Activated CD4-positive, alpha-beta memory T cell treated with anti-CD3 and anti-CD28 coated beads, Interleukin-2, amount 10 ng/mL, durations not matched to agents 7 days and 5 days (primary cell): ENCODE data around the gene PRSS22. TPM values are rescaled to one million over a fixed set of nuclear protein-coding genes. Genes with fewer than 3 reads are reported as not detected.
"Not testable (repeated sequence)": the region's sequence is repeated elsewhere in the genome, so short reads cannot be mapped to it uniquely, and the experiment has no call there.

ENCODE experiments used
- CTCF ChIA-PET: fragments of 350-600 bp; sonication (Branson Sonifier 250); formaldehyde crosslinking; loops from one replicate; lab custom pipeline; 2021; ENCODE audit warnings: antibody characterized with exemption, inconsistent platforms; lab: Charles Lee
- POLR2A ChIA-PET: fragments of 350-600 bp; sonication (Branson Sonifier 250); formaldehyde crosslinking; loops from one replicate; lab custom pipeline; 2021; ENCODE audit warnings: antibody characterized with exemption; lab: Charles Lee
- DNase-seq: peaks from one replicate; pipeline ENCODE4 v3.0.0-alpha.2; 2020
- H3K27ac Mint-ChIP-seq: one replicate; pipeline ENCODE4 v1.8.0; 2021; ENCODE audit warnings: mild to moderate bottlenecking, mixed read lengths
- H3K27me3 Mint-ChIP-seq: one replicate; pipeline ENCODE4 v1.8.0; 2021; ENCODE audit warnings: mixed read lengths
- H3K36me3 Mint-ChIP-seq: one replicate; pipeline ENCODE4 v1.8.0; 2021; ENCODE audit warnings: low read depth, mixed read lengths
- H3K4me1 Mint-ChIP-seq: one replicate; pipeline ENCODE4 v1.8.0; 2021; ENCODE audit warnings: mixed read lengths
- H3K4me3 Mint-ChIP-seq: one replicate; pipeline ENCODE4 v1.8.0; 2021; ENCODE audit warnings: mild to moderate bottlenecking, mixed read lengths
- H3K9me3 Mint-ChIP-seq: one replicate; pipeline ENCODE4 v1.8.0; 2021; ENCODE audit warnings: mixed read lengths
- total RNA-seq, 2 experiments: library from RNA; stranded (reverse); gene quantifications; one replicate each; pipeline ENCODE4 v1.2.3, GENCODE V29; 2021

The PRSS22 gene, protein sequence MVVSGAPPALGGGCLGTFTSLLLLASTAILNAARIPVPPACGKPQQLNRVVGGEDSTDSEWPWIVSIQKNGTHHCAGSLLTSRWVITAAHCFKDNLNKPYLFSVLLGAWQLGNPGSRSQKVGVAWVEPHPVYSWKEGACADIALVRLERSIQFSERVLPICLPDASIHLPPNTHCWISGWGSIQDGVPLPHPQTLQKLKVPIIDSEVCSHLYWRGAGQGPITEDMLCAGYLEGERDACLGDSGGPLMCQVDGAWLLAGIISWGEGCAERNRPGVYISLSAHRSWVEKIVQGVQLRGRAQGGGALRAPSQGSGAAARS
- total RNA-seq: not detected

DNA sequence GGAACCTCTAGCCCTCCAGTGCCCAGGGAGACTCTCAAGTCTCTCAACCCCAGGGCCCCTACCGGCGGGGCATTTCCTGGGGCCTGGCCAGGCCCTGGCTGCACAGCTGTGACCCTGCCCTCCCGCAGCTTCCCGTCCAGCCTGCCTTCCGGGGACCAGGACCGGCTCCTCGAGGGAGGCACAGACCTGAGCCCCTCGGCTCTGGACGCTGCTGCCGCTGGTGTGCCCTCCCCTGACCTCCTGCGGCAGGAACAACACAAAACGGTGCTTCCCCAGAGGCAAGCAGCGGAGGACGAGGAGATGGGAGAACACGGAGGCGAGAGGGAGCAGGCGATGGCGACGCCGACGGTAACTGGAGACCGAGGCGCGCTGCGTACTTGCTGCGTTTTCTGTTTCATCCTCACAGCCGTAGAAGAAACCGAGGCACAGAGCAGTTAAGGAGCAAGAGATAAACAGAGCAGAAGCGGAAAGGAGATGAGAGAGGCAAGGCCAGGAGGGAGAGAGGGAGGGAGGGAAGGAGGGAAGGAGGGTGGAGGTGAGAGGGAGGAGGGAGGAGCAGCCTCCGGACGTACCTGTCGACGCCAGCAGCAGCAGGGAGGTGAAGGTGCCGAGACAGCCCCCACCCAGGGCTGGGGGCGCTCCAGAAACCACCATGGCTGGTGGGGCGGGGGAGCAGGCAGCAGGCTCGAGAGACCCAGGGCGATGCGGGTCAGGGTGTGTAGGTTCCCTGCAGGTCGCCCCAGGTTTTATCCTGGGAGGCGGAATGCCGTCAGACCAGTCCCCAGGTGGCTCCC lies at the start of gene PRSS22:
PRSS22 (minus strand) TSS at position 720 of the 794 bp plus-strand sequence; CDS start at position 654, 66 bp downstream.
- ChIA-PET CTCF (no interaction called here), POLR2A (no interaction called here)
- peaks cover 9% of the 10 kb centered on the region for H3K36me3 Mint-ChIP-seq
- H3K4me3 Mint-ChIP-seq: peak within 1 kb of the TSS; percentile 43
- peaks cover 14% of the 10 kb centered on the region for H3K27me3 Mint-ChIP-seq
- no peak within 1 kb of the TSS for H3K27ac Mint-ChIP-seq
- DNase-seq: no peak
- peaks cover 5% of the 10 kb centered on the region for H3K4me1 Mint-ChIP-seq
- H3K9me3 Mint-ChIP-seq: peaks cover 20% of the 10 kb centered on the region

DNA sequence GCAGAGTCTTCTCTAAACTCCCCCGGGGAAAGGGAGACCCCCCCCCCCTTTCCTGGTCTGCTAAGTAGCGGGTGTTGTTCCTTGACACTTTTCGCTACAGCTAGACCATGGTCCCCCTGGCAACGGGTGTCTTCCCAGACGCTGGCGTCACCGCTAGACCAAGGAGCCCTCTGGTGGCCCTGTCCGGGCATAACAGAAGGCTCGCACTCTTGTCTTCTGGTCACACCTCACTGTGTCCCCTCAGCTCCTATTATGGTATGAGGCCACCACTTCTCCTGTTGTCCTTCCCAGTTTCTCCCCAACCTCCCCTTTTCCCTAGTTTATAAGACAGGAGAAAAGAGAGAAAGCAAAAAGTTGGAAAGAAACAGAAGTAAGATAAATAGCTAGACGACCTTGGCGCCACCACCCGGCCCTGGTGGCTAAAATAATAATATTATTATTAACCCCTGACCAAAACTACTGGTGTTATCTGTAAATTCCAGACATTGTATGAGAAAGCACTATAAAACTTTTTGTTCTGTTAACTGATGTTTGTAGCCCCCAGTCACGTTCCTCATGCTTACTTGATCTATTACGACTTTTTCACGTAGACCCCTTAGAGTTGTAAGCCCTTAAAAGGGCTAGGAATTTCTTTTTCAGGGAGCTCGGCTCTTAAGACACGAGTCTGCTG lies 49.2 kb upstream of the PRSS22 start:
- POLR2A ChIA-PET: interaction anchor here (0.9 kb wide), 1 partner anchor 24 kb away, joined by 3 read pairs; the partner anchor contains the start of gene FLYWCH2
- not testable (repeated sequence) for H3K27ac Mint-ChIP-seq, H3K4me3 Mint-ChIP-seq, H3K36me3 Mint-ChIP-seq, H3K9me3 Mint-ChIP-seq, H3K27me3 Mint-ChIP-seq
- CTCF ChIA-PET: interaction anchor here (0.7 to 3.1 kb wide), 12 partner anchors 9 to 68 kb away, joined by 3 to 22 read pairs (median 6); partner anchors contain the start of gene FLYWCH2
- peak; percentile 56 for DNase-seq
- peaks cover 35% of the 10 kb centered on the region for H3K4me1 Mint-ChIP-seq

DNA sequence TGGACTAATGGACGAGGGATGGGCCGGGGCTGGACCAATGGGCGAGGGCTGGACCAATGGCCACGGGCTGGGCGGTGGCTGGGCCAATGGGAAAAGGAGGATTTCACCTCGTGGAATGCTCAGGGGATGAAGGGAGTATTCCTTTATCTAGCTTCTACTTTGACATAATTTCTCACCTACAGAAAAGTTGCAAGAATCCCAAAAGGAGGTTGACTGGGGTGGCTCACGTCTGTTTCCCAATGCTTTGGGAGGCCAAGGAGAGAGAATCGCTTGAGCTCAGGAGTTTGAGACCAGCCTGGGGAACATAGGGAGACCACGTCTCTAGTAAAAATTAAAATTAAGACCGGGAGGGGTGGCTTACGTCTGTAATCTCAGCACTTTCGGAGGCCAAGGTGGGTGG lies 48.0 kb upstream of the PRSS22 start:
- H3K4me3 Mint-ChIP-seq: peak overlapping the region; percentile 55
- peaks cover 6% of the 10 kb centered on the region for H3K27me3 Mint-ChIP-seq
- H3K27ac Mint-ChIP-seq: peak overlapping the region; percentile 51
- DNase-seq: no peak
- H3K36me3 Mint-ChIP-seq: no peaks in the 10 kb centered on the region
- CTCF ChIA-PET: interaction anchor here (0.7 to 3.1 kb wide), 8 partner anchors 11 to 38 kb away, joined by 3 to 22 read pairs (median 8); partner anchors contain the start of gene FLYWCH2
- peaks cover 28% of the 10 kb centered on the region for H3K4me1 Mint-ChIP-seq
- no peaks in the 10 kb centered on the region for H3K9me3 Mint-ChIP-seq
- POLR2A ChIA-PET: interaction anchor here (0.6 to 1.8 kb wide), 8 partner anchors 10 to 1583 kb away, joined by 3 to 11 read pairs (median 4); partner anchors contain the start of gene FLYWCH2

DNA sequence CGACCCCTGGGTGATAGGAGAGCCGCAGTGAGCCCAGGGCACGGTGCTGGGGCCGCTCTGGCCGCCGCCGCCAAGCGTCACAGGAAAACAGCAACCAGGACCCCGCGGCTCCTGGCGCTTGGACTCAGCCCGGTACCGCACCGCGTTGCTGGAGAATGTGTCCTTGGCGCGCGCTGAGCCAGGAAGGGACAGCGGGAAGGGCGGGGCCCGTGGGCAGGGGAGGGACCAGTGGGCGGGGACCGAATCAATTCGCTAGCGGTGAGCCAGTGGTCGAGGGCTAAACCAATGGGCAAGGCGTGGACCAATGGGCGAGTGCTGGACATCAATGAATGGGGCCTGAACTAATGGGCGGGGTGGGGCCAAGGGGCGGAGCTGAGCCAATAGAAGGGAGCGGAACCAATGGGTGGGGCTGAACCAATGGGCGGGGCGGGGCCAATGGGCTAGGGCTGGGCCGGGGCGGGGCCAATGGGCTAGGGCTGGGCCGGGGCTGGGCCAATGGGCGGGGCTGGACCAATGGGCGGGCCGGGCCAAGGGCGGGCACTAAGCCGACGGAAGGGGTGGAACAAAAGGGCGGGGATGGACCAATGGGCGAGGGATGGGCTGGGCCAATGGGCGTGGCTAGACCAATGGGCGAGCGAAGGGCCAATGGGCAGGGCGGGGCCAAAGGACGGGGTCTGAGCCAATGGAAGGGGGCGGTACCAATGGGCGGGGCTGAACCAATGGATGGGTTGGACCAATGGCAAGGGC lies 47.4 kb upstream of the PRSS22 start:
- H3K4me1 Mint-ChIP-seq: peaks cover 28% of the 10 kb centered on the region
- no peaks in the 10 kb centered on the region for H3K9me3 Mint-ChIP-seq
- H3K27me3 Mint-ChIP-seq: peaks cover 3% of the 10 kb centered on the region
- H3K27ac Mint-ChIP-seq: peak overlapping the region; percentile 91
- H3K4me3 Mint-ChIP-seq: peak overlapping the region; percentile 87
- no peaks in the 10 kb centered on the region for H3K36me3 Mint-ChIP-seq
- CTCF ChIA-PET: interaction anchor here (0.7 to 3.1 kb wide), 8 partner anchors 11 to 37 kb away, joined by 3 to 22 read pairs (median 8); partner anchors contain the start of gene FLYWCH2
- POLR2A ChIA-PET: interaction anchor here (0.6 to 1.8 kb wide), 8 partner anchors 10 to 1583 kb away, joined by 3 to 11 read pairs (median 4); partner anchors contain the start of genes FLYWCH2 and PKMYT1
- DNase-seq: peak; percentile 98

DNA sequence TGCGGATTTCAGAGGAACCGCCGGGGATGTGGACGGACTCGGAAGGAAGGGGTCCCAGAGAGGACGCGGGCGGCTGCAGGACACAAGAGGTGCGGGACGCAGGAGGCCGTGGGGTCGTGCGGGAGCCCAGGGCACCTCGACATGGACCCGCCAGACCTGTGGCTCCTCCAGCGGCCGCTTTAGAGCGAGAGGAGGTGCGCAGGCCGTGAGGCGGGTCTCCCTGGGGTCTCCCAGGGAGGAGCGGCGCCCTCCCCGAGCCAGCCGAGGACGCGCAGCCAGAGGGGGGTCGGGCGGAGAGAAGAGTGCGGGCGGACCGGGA lies 46.9 kb upstream of the PRSS22 start:
- CTCF ChIA-PET: interaction anchor here (1.1 to 3.1 kb wide), 3 partner anchors 17 to 22 kb away, joined by 3 to 22 read pairs (median 15); partner anchors contain the start of gene FLYWCH2
- Mint-ChIP-seq H3K27ac (peak overlapping the region; percentile 91), H3K9me3 (no peaks in the 10 kb centered on the region), H3K27me3 (peaks cover 1% of the 10 kb centered on the region), H3K4me1 (peaks cover 28% of the 10 kb centered on the region), H3K4me3 (peak overlapping the region; percentile 87), H3K36me3 (no peaks in the 10 kb centered on the region)
- POLR2A ChIA-PET: interaction anchor here (0.6 to 1.8 kb wide), 2 partner anchors 22 to 75 kb away, joined by 3 to 11 read pairs; partner anchors contain the start of genes FLYWCH2 and PKMYT1
- DNase-seq: no peak

DNA sequence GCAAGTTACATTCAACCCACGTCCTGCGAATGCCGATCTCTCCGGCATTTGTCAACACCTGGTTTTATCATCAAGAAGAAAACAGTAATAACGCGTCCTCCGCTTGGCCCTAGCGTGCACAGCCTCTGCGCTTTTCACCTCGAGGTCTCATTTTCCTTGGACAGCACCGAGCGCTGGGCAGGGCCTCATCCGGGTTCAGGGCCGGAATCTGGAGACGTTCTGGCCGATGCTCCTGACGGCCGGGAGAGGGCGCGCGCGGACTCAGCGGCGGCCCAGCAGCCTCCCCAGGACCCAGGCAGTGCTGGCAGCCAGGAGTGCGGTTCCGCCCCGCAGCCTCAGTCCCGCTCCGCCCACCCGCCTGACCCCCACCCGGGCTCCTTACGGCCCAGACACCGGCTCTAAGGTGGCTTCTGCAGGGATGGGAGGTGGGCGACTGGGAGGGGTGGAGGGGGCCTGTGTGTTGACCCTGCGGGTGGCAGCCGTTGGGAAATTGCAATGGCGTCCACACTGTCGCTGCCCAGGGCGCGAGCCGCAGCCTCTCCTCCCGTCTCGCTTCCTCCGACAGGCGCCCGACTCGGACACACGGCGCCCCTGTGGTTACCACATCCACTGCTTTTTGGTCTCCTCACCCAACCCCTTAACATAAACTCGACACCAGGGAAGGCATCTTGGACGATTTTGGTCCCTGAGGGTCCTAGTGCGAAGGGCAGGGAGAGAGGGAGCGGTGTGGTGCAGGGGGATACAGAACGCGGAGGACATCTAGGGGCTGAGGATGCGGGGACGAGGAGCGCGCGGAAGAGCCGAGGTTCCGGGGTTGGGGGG lies 46.3 kb upstream of the PRSS22 start:
- peaks cover 28% of the 10 kb centered on the region for H3K4me1 Mint-ChIP-seq
- DNase-seq: peak; percentile 86
- ChIA-PET POLR2A (interaction anchor here (1.3 to 1.9 kb wide), 2 partner anchors 21 to 65 kb away, joined by 3 to 10 read pairs; partner anchors contain the start of genes FLYWCH2 and PAQR4), CTCF (interaction anchor here (1.0 kb wide), 1 partner anchor 65 kb away, joined by 3 read pairs; no protein-coding TSS in a partner anchor)
- peaks cover 1% of the 10 kb centered on the region for H3K27me3 Mint-ChIP-seq
- H3K27ac Mint-ChIP-seq: peak overlapping the region; percentile 91
- peak overlapping the region; percentile 87 for H3K4me3 Mint-ChIP-seq
- no peaks in the 10 kb centered on the region for H3K9me3 Mint-ChIP-seq
- no peaks in the 10 kb centered on the region for H3K36me3 Mint-ChIP-seq

DNA sequence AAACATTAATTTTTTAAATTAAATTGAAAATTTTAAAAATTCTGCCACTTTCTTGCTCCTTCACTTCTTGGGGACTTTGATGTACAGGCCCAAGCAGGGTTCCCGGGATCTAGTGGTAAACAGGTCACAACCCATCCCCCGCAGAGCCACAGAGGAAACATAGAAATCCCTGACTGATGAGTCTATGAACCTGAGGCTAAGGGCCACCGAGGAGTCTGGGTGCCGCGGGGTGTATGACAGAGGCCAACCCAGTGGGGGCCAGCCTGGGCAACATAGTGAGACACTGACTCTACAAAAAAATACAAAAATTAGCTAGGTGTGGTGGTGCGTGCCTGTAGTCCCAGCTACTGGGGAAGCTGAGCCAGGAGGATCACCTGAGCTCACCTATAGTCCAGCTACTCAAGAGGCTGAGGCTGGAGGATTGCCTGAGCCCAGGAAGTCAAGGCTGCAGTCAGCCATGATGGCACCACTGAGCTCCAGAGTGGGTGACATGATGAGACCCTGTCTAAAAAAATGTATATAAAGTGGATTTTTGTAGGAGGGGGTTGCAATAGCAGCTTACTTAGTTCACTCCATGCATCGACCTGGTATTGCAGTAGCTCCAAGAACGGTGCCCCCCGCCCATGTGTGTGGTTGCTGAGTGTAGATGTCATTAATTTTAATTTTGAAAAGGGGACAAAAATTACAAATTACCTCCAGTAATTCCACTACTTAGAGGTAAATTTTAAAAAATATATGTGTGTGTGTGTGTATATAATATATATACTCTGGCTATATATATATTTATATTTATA lies 44.6 kb upstream of the PRSS22 start:
- Mint-ChIP-seq H3K36me3 (no peaks in the 10 kb centered on the region), H3K9me3 (no peaks in the 10 kb centered on the region)
- POLR2A ChIA-PET: interaction anchor here (0.5 to 1.9 kb wide), 2 partner anchors 19 to 80 kb away, joined by 3 to 10 read pairs; partner anchors contain the start of gene FLYWCH2

DNA sequence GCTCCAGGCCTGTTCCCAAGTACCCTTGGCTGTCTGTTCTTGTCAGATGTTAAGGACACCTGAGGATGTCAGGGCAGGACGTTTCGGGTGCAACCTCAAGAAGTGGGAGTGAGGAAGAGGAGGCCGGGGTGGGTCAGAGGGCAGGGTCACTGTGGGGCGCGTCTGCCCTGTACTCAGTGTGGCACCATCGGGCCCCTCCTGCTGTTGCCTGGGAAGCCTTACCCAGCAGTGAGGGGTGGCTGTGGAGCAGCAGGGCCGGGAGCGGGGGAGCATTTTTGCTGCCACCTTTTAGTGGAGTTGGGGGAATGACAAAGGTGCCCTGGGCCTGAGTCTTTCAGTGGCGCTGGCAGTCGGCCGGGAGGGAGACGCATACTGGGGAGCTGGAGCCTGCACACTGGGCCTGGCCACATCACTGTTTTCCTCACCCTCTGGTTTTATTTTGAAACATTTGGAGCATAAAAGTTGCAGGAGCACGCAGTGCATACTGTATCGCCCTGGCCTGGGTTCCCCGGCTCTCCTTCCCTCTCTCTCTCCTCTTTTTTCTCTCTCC lies 42.6 kb upstream of the PRSS22 start:
- POLR2A ChIA-PET: no interaction called here
- CTCF ChIA-PET: interaction anchor here (1.0 to 1.1 kb wide), 2 partner anchors 14 to 18 kb away, joined by 3 to 4 read pairs; partner anchors contain the start of gene FLYWCH2
- Mint-ChIP-seq H3K4me3 (no peak overlapping the region), H3K9me3 (no peaks in the 10 kb centered on the region), H3K36me3 (no peaks in the 10 kb centered on the region), H3K27ac (no peak overlapping the region), H3K27me3 (no peaks in the 10 kb centered on the region), H3K4me1 (peaks cover 7% of the 10 kb centered on the region)
- no peak for DNase-seq

More for the DNA sequence above, 44.6 kb upstream of the PRSS22 start:
- Mint-ChIP-seq H3K27me3 (no peaks in the 10 kb centered on the region), H3K27ac (no peak overlapping the region), H3K4me1 (peaks cover 27% of the 10 kb centered on the region), H3K4me3 (no peak overlapping the region)
- no peak for DNase-seq
- CTCF ChIA-PET: interaction anchor here (0.8 to 1.9 kb wide), 6 partner anchors 9 to 34 kb away, joined by 3 to 8 read pairs (median 4); partner anchors contain the start of gene FLYWCH1

DNA sequence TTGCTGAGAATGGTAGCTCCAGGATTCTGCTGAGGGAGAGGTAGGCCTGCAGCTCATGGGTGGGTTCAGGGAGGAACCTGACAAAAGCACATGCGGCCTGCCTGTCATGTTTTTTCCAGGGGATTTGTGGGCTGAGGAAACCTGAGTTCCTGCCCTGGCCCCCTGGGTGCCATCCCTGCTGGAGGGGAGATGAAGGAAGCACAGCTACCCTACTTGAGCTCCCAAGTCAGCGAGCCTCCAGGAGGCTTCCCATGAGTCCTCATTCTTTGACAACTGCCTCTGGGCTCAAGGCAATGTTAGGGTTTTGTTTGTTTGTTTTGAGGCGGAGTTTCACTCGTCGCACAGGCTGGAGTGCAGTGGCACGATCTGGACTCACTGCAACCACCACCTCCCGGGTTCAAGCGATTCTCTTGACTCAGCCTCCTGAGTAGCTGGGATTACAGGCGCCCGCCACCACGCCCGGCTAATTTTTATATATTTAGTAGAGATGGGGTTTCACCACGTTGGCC lies 41.6 kb upstream of the PRSS22 start:
- no peak for DNase-seq
- no peaks in the 10 kb centered on the region for H3K9me3 Mint-ChIP-seq
- H3K27me3 Mint-ChIP-seq: no peaks in the 10 kb centered on the region
- H3K36me3 Mint-ChIP-seq: no peaks in the 10 kb centered on the region
- ChIA-PET POLR2A (interaction anchor here (1.2 kb wide), 1 partner anchor 12 kb away, joined by 4 read pairs; the partner anchor contains the start of gene FLYWCH1), CTCF (interaction anchor here (0.6 to 1.2 kb wide), 5 partner anchors 17 to 129 kb away, joined by 3 to 4 read pairs (median 3); partner anchors contain the start of gene FLYWCH2)
- no peak overlapping the region for H3K27ac Mint-ChIP-seq
- H3K4me1 Mint-ChIP-seq: peaks cover 7% of the 10 kb centered on the region
- H3K4me3 Mint-ChIP-seq: no peak overlapping the region
